Aortic smooth muscle cell (primary cell): ENCODE results near the gene ADGRL4. TPM values are rescaled to one million over a fixed set of nuclear protein-coding genes. Genes with fewer than 3 reads are reported as not detected.

ENCODE experiments used
- total RNA-seq: library from RNA; depleted of rRNA; stranded (reverse); fragments of >200 nt; gene quantifications from 2 replicates; pipeline ENCODE4 v1.2.3, GENCODE V29; 2014

The ADGRL4 gene
- 55.9 and 76.8 TPM in 2 replicates for total RNA-seq

GRCh38 chr1:79006564-79006963, at the start of gene ADGRL4:
Gene ADGRL4, minus strand, starts transcription at chr1:79006730. Its CDS starts 76 bp downstream, at chr1:79006654.

